K562 (cell line): ENCODE results near the gene PNKD. TPM values are rescaled to one million over a fixed set of nuclear protein-coding genes. Genes with fewer than 3 reads are reported as not detected.

Experiments used
- CHD7 ChIP-seq: fragments of 200-600 bp; sonication (generic); IDR thresholded peaks from one replicate; pipeline ENCODE4 v1.6.1; 2012; ENCODE audit warnings: mild to moderate bottlenecking, low read depth, low read length, inconsistent platforms
- KDM4B ChIP-seq, 2 experiments: fragments of 450-650 bp in 1 of 2; sonication (generic) in 1 of 2; IDR thresholded peaks; 2 replicates each; pipeline ENCODE4 v1.6.1; 2016 to 2017; ENCODE audit warnings: borderline replicate concordance in 2 of 2, antibody characterized with exemption in 1 of 2, low read depth in 1 of 2, mild to moderate bottlenecking in 1 of 2
- ZBTB33 ChIP-seq: sonication (generic); formaldehyde crosslinking; IDR thresholded peaks from 2 replicates; pipeline ENCODE4 v1.8.1; 2023; ENCODE audit warnings: mild to moderate bottlenecking, missing genetic modification reagents
- polyA plus RNA-seq, 8 experiments: library from polyadenylated mRNA; depleted of rRNA in 4 of 8; stranded (reverse) in 5 of 8; unstranded in 3 of 8; fragments of >200 nt; fragmentation: Nextera tagmentation in 2 of 8; fragmentation: Illumina TruSeq in 1 of 8; extraction: Ambion mirVana in 2 of 8; extraction: Trizol in 1 of 8; gene quantifications; 2 replicates each; pipeline versions ENCODE4 v1.2.1 to v1.2.3, GENCODE V29; 2011 to 2014; ENCODE audit warnings: inconsistent platforms in 1 of 8, missing spikeins in 1 of 8
- total RNA-seq, 7 experiments: library from RNA; depleted of rRNA in 6 of 7; stranded (reverse); fragments of >200 nt in 6 of 7; fragmentation: Illumina TruSeq in 2 of 7; extraction: Trizol in 2 of 7; gene quantifications; 2 replicates each; pipeline versions ENCODE4 v1.2.1 to v1.2.3, GENCODE V29; 2011 to 2021; ENCODE audit warnings: low replicate concordance in 1 of 7

PNKD gene
- total and polyA plus RNA-seq, 9 of the 15 experiments (the other 6 are each of a cell fraction or from before 2014, with no cell fraction given), result 26.0 to 105 (median 60.1) TPM

- TF ChIP-seq CHD7, result no peak
- no peak for TF ChIP-seq KDM4B (IDR thresholded peaks at IDR 0.05; ENCODE audit: borderline replicate concordance in 2 of 2, low read depth in 1 of 2)
- no peak for TF ChIP-seq ZBTB33 (CRISPR knock-in tag)
- TF ChIP-seq, all 486 proteins: peak for 0
Observed at GRCh38 chr2:218265626-218266025, 4.7 kb upstream of the PNKD start (continued).
